Activated CD4-positive, alpha-beta T cell treated with anti-CD3 and anti-CD28 coated beads, Interleukin-2, amount 50 U/mL, for 1 hour (primary cell): Measurements from ENCODE around the gene IREB2.
"Not testable (repeated sequence)": the region's sequence is repeated elsewhere in the genome, so short reads cannot be mapped to it uniquely, and the experiment has no call there.

Source experiments
- DNase-seq: peaks from one replicate; pipeline ENCODE4 v3.0.0-alpha.2; 2020

Gene IREB2

GRCh38 chr15:78437762-78438618 is at the start of gene IREB2:
Gene IREB2, plus strand, starts transcription at chr15:78438216. Its CDS starts 122 bp downstream, at chr15:78438338.
- peak; percentile 96 for DNase-seq

- no peak for DNase-seq
These were observed 49.2 kb upstream of the IREB2 start for GRCh38 chr15:78388865-78389264.

GRCh38 chr15:78389322-78389721 is 48.7 kb upstream of the IREB2 start:
- no peak for DNase-seq

GRCh38 chr15:78389738-78390137 is 48.3 kb upstream of the IREB2 start:
- no peak for DNase-seq

GRCh38 chr15:78390242-78390641 is 47.8 kb upstream of the IREB2 start:
- no peak for DNase-seq

- DNase-seq, result no peak
These were observed 47.2 kb upstream of the IREB2 start for GRCh38 chr15:78390826-78391225.

- DNase-seq, result no peak
These were observed 46.2 kb upstream of the IREB2 start for GRCh38 chr15:78391781-78392180.

- DNase-seq, result no peak
These were observed 45.6 kb upstream of the IREB2 start for GRCh38 chr15:78392430-78392829.

GRCh38 chr15:78393137-78393536 is 44.9 kb upstream of the IREB2 start:
- DNase-seq, result no peak

GRCh38 chr15:78394026-78394425 is 44.0 kb upstream of the IREB2 start:
- DNase-seq, result no peak

- no peak for DNase-seq
These were observed 42.9 kb upstream of the IREB2 start for GRCh38 chr15:78394981-78395616.

- no peak for DNase-seq
These were observed 41.7 kb upstream of the IREB2 start for GRCh38 chr15:78396186-78396814.

GRCh38 chr15:78396976-78397375 is 41.0 kb upstream of the IREB2 start:
- DNase-seq, result no peak

GRCh38 chr15:78397382-78397781 is 40.6 kb upstream of the IREB2 start:
- no peak for DNase-seq

GRCh38 chr15:78398076-78398825 is 39.8 kb upstream of the IREB2 start:
- DNase-seq, result no peak

- DNase-seq, result no peak
These were observed 38.9 kb upstream of the IREB2 start for GRCh38 chr15:78399091-78399490.

GRCh38 chr15:78402061-78402610 is 35.9 kb upstream of the IREB2 start:
- DNase-seq, result no peak

- DNase-seq, result no peak
These were observed 33.9 kb upstream of the IREB2 start for GRCh38 chr15:78404125-78404524.

- not testable (repeated sequence) for DNase-seq
These were observed 33.2 kb upstream of the IREB2 start for GRCh38 chr15:78404796-78405195.

- DNase-seq, result no peak
These were observed 32.6 kb upstream of the IREB2 start for GRCh38 chr15:78405336-78405924.

GRCh38 chr15:78406016-78406585 is 31.9 kb upstream of the IREB2 start:
- DNase-seq, result no peak
